Sigmoid colon (tissue), 7 donors: ENCODE measurements around the gene RPA1. TPM values are rescaled to one million over a fixed set of nuclear protein-coding genes. Genes with fewer than 3 reads are reported as not detected.

Experiments used
- DNase-seq: peaks from one replicate; pipeline ENCODE4 v3.0.0-alpha.2; 2019
- H3K27ac ChIP-seq, 4 donors: fragments of 200-600 bp; sonication (generic); one replicate each; pipeline ENCODE4 v1.5.1; 2016 to 2019; ENCODE audit warnings: mild to moderate bottlenecking in 1 of 4
- H3K27me3 ChIP-seq, 3 donors: fragments of 200-600 bp; sonication (generic); one replicate each; pipeline ENCODE4 v1.5.1; 2019; ENCODE audit warnings: mild to moderate bottlenecking in 1 of 3
- H3K36me3 ChIP-seq, 4 donors: fragments of 200-600 bp; sonication (generic); one replicate each; pipeline ENCODE4 v1.5.1; 2016 to 2019
- H3K4me1 ChIP-seq, 4 donors: fragments of 200-600 bp; sonication (generic); one replicate each; pipeline ENCODE4 v1.5.1; 2017 to 2019
- H3K4me3 ChIP-seq, 4 donors: fragments of 200-600 bp; sonication (generic); one replicate each; pipeline ENCODE4 v1.5.1; 2017 to 2019; ENCODE audit warnings: mild to moderate bottlenecking in 2 of 4, moderate library complexity in 1 of 4
- H3K9me3 ChIP-seq, 4 donors: fragments of 200-600 bp in 3 of 4; sonication (generic) in 3 of 4; one replicate each; pipeline versions ENCODE4 v1.5.1 to v1.6.1; 2013 to 2019
- EP300 ChIP-seq, 4 donors: sonication (generic); formaldehyde crosslinking; IDR thresholded peaks; one replicate each; pipeline ENCODE4 v1.6.1; 2017; ENCODE audit warnings: antibody characterized with exemption in 4 of 4
- POLR2A ChIP-seq, 2 donors: fragments of 450-650 bp; IDR thresholded peaks; one replicate each; pipeline ENCODE4 v1.6.1; 2016; ENCODE audit warnings: antibody characterized with exemption in 2 of 2, mild to moderate bottlenecking in 2 of 2, moderate library complexity in 2 of 2
- POLR2AphosphoS5 ChIP-seq, 4 donors: sonication (generic); formaldehyde crosslinking; IDR thresholded peaks; one replicate each; pipeline ENCODE4 v1.6.1; 2017; ENCODE audit warnings: antibody characterized with exemption in 4 of 4
- WGBS, 2 donors: extraction: QIAGEN DNeasy Blood & Tissue Kit; methylation state at CpG; one replicate each; pipeline ENCODE4 v1.1.7; 2013; 5-methylcytosine and 5-hydroxymethylcytosine counted together
- intact Hi-C: fragments of 100-400 bp; cut with DNase I; formaldehyde crosslinking; loops from one replicate; pipeline ENCODE4 v1.15.1; 2023
- polyA plus RNA-seq, 3 donors: library from polyadenylated mRNA; stranded (reverse); fragments of 200-250 nt; gene quantifications; one replicate each; pipeline ENCODE4 v1.2.3, GENCODE V29; 2013
- total RNA-seq, 4 donors: library from RNA; depleted of rRNA; stranded (reverse); fragments of >200 nt; gene quantifications; one replicate each; pipeline ENCODE4 v1.1.0, GENCODE V29; 2016
- TF ChIP-seq, protein P1 (sequence below), 4 experiments: fragments of 450-650 bp in 3 of 4; fragments of 200-600 bp in 1 of 4; IDR thresholded peaks; one replicate each; pipeline ENCODE4 v1.5.1; 2016 to 2019; ENCODE audit warnings: antibody characterized with exemption in 4 of 4, mild to moderate bottlenecking in 3 of 4, moderate library complexity in 2 of 4
- donor health status: healthy with polysubstance abuse.
- donor health status: Bipolar disorder and iron deficiency.
- donor health status: healthy.

The RPA1 gene
- total and polyA plus RNA-seq, 7 donors = 16.2 to 46.8 (median 30.6) TPM

DNA sequence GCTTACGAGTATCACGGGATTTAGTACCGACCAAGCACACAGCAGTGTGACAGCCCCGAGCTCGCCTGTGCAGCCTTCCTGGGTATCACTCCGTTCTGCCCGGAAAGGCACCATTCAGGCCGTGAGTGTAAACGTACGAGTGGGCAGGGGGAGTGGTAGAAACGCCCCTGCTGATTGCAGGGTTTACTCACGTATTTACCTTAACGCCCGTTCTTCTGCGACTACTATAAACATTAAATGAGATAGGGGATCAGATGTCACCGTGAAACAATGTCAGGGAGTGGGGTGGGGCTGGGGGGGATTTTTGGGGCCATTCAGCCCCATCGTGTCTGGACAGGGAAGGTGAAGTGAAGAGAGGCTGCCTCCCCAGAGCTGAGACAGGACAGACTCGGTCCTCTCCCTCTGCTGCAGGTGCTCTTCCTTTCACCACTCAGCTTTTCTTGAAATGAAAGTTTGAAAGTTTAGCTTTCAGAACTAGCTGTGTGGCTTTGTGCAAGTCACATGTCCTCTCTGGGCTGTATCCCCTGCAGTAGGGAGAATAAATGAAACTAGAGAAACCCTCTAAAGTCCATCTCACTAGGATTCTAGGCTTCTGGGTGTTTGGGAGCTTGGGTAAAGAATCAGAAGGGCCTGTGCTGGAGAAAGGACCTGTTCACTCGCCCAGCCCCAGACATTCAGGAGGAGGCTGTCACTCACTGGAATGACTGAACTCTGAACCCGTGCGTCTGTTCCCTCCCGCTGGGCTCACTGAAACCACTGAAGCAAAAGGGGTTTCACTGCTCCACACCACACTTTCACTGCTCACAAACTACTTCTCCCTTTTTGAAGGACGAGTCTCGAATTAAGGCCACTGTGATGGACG lies 66.7 kb downstream of the RPA1 start:
- Histone ChIP-seq H3K27me3 (no peaks in the 10 kb centered on the region), H3K36me3 (peaks cover 16 to 83% (median 36%) of the 10 kb centered on the region in 4 donors), H3K4me1 (no peaks in the 10 kb centered on the region), H3K27ac (no peak overlapping the region), H3K4me3 (no peak overlapping the region), H3K9me3 (no peaks in the 10 kb centered on the region)
- 87 to 88% methylated on average over 25 of the region's 25 CpGs for WGBS, 2 donors
- no peak for TF ChIP-seq EP300 (IDR thresholded peaks at IDR 0.05)
- TF ChIP-seq, protein P1, sequence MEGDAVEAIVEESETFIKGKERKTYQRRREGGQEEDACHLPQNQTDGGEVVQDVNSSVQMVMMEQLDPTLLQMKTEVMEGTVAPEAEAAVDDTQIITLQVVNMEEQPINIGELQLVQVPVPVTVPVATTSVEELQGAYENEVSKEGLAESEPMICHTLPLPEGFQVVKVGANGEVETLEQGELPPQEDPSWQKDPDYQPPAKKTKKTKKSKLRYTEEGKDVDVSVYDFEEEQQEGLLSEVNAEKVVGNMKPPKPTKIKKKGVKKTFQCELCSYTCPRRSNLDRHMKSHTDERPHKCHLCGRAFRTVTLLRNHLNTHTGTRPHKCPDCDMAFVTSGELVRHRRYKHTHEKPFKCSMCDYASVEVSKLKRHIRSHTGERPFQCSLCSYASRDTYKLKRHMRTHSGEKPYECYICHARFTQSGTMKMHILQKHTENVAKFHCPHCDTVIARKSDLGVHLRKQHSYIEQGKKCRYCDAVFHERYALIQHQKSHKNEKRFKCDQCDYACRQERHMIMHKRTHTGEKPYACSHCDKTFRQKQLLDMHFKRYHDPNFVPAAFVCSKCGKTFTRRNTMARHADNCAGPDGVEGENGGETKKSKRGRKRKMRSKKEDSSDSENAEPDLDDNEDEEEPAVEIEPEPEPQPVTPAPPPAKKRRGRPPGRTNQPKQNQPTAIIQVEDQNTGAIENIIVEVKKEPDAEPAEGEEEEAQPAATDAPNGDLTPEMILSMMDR (IDR thresholded peaks at IDR 0.05) = no peak
- TF ChIP-seq POLR2AphosphoS5 (IDR thresholded peaks at IDR 0.05) = no peak
- TF ChIP-seq POLR2A (IDR thresholded peaks at IDR 0.05) = no peak
- no peak for DNase-seq
- intact Hi-C loops = no loop called here

DNA sequence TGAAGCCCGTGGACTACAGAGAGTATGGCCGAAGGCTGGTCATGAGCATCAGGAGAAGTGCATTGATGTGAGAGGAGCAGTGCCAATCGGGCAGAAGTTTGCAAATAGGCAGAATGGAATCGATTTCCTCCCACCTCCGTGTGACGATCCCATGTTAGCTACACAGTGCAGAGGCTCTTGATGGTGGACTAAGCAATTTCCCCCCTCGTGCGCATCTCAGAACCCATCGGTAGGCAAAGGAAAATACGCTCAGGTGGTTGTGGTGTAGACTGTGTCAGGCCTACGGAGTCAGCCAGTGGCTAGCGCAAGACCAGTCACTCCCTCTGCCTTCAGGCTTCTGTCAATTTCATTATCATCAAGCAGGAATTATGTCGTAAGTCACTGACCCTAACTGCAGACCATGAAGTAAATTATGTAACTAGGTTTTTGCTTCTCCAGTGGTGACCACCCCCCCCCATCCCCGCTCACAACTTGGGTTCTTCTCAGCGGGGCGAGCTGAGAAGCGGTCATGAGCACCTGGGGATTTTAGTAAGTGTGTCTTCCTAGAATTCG lies 67.4 kb downstream of the RPA1 start:
- H3K4me1 ChIP-seq = no peaks in the 10 kb centered on the region
- TF ChIP-seq POLR2A (IDR thresholded peaks at IDR 0.05) (no peak), EP300 (IDR thresholded peaks at IDR 0.05) (no peak), POLR2AphosphoS5 (IDR thresholded peaks at IDR 0.05) (no peak)
- TF ChIP-seq, protein P1 (IDR thresholded peaks at IDR 0.05) = no peak
- 85 to 96% methylated on average over 18 of the region's 18 CpGs for WGBS, 2 donors
- no peak overlapping the region for H3K27ac ChIP-seq
- intact Hi-C loops = no loop called here
- H3K4me3 ChIP-seq = no peak overlapping the region
- no peaks in the 10 kb centered on the region for H3K9me3 ChIP-seq
- peaks cover 16 to 76% (median 33%) of the 10 kb centered on the region in 4 donors for H3K36me3 ChIP-seq
- no peaks in the 10 kb centered on the region for H3K27me3 ChIP-seq
- DNase-seq = no peak

DNA sequence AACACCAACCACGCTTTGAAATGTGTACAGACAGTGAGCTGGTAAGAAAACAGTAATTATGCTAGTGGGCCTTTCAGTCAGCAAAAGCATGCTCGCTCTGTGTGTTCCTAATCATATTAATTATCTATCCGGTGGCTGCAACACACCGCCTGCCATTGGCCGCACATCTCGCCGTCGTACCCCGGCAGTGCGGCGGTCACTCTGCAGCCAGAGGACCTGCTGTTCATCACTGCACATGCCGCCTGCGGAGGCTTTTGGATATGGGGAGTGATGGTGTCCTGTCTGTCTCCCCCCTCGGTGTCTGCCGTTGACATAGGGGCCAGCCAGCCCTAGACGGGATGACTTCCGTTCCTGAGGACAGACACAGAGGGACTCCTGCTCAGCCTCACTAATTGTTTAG lies 68.5 kb downstream of the RPA1 start:
- H3K36me3 ChIP-seq = peaks cover 16 to 64% (median 32%) of the 10 kb centered on the region in 4 donors
- no peak for TF ChIP-seq POLR2A (IDR thresholded peaks at IDR 0.05)
- no peak for TF ChIP-seq POLR2AphosphoS5 (IDR thresholded peaks at IDR 0.05)
- TF ChIP-seq, protein P1 (IDR thresholded peaks at IDR 0.05) = no peak
- TF ChIP-seq EP300 (IDR thresholded peaks at IDR 0.05) = no peak
- no peaks in the 10 kb centered on the region for H3K27me3 ChIP-seq
- H3K27ac ChIP-seq = no peak overlapping the region
- no peak for DNase-seq
- no peaks in the 10 kb centered on the region for H3K9me3 ChIP-seq
- intact Hi-C loops = no loop called here
- 87 to 90% methylated on average over 17 of the region's 17 CpGs for WGBS, 2 donors
- H3K4me3 ChIP-seq = no peak overlapping the region
- no peaks in the 10 kb centered on the region for H3K4me1 ChIP-seq

DNA sequence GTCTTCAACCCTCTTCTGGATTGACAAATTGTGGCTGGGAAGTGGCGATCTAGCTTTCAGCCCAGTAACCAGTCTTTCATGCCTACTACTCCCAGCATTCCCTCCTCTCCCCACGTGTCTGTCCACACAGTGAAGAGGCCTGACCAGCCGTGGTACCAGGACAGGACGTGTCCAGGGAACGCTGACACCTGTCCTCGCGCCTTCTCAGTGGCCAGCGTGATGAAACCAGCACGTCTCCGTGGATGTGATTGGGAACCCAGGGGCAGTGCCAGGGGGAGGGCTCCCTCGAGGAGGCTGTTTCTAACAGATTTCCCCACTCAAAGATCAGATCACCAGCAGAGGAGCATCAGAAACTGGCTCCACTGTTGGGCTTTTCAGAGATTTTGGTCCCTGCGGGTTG lies 69.1 kb downstream of the RPA1 start:
- Histone ChIP-seq H3K27ac (no peak overlapping the region), H3K4me1 (no peaks in the 10 kb centered on the region), H3K4me3 (no peak overlapping the region), H3K9me3 (no peaks in the 10 kb centered on the region), H3K27me3 (no peaks in the 10 kb centered on the region), H3K36me3 (peaks cover 16 to 59% (median 31%) of the 10 kb centered on the region in 4 donors)
- DNase-seq = no peak
- intact Hi-C loops = no loop called here
- 94% methylated on average over 12 of the region's 12 CpGs for WGBS, 2 donors
- TF ChIP-seq EP300 (IDR thresholded peaks at IDR 0.05) (no peak), POLR2AphosphoS5 (IDR thresholded peaks at IDR 0.05) (no peak), POLR2A (IDR thresholded peaks at IDR 0.05) (no peak)
- TF ChIP-seq, protein P1 (IDR thresholded peaks at IDR 0.05) = no peak
